Sigmoid colon (tissue), 7 donors: ENCODE measurements around the gene NAALADL2. TPM values are rescaled to one million over a fixed set of nuclear protein-coding genes. Genes with fewer than 3 reads are reported as not detected.

Source experiments
- DNase-seq: peaks from one replicate; pipeline ENCODE4 v3.0.0-alpha.2; 2019
- H3K27ac ChIP-seq, 4 donors: fragments of 200-600 bp; sonication (generic); one replicate each; pipeline ENCODE4 v1.5.1; 2016 to 2019; ENCODE audit warnings: mild to moderate bottlenecking in 1 of 4
- H3K27me3 ChIP-seq, 3 donors: fragments of 200-600 bp; sonication (generic); one replicate each; pipeline ENCODE4 v1.5.1; 2019; ENCODE audit warnings: mild to moderate bottlenecking in 1 of 3
- H3K36me3 ChIP-seq, 4 donors: fragments of 200-600 bp; sonication (generic); one replicate each; pipeline ENCODE4 v1.5.1; 2016 to 2019
- H3K4me1 ChIP-seq, 4 donors: fragments of 200-600 bp; sonication (generic); one replicate each; pipeline ENCODE4 v1.5.1; 2017 to 2019
- H3K4me3 ChIP-seq, 4 donors: fragments of 200-600 bp; sonication (generic); one replicate each; pipeline ENCODE4 v1.5.1; 2017 to 2019; ENCODE audit warnings: mild to moderate bottlenecking in 2 of 4, moderate library complexity in 1 of 4
- H3K9me3 ChIP-seq, 4 donors: fragments of 200-600 bp in 3 of 4; sonication (generic) in 3 of 4; one replicate each; pipeline versions ENCODE4 v1.5.1 to v1.6.1; 2013 to 2019
- EP300 ChIP-seq, 4 donors: sonication (generic); formaldehyde crosslinking; IDR thresholded peaks; one replicate each; pipeline ENCODE4 v1.6.1; 2017; ENCODE audit warnings: antibody characterized with exemption in 4 of 4
- POLR2A ChIP-seq, 2 donors: fragments of 450-650 bp; IDR thresholded peaks; one replicate each; pipeline ENCODE4 v1.6.1; 2016; ENCODE audit warnings: antibody characterized with exemption in 2 of 2, mild to moderate bottlenecking in 2 of 2, moderate library complexity in 2 of 2
- POLR2AphosphoS5 ChIP-seq, 4 donors: sonication (generic); formaldehyde crosslinking; IDR thresholded peaks; one replicate each; pipeline ENCODE4 v1.6.1; 2017; ENCODE audit warnings: antibody characterized with exemption in 4 of 4
- WGBS, 2 donors: extraction: QIAGEN DNeasy Blood & Tissue Kit; methylation state at CpG; one replicate each; pipeline ENCODE4 v1.1.7; 2013; 5-methylcytosine and 5-hydroxymethylcytosine counted together
- intact Hi-C: fragments of 100-400 bp; cut with DNase I; formaldehyde crosslinking; loops from one replicate; pipeline ENCODE4 v1.15.1; 2023
- polyA plus RNA-seq, 3 donors: library from polyadenylated mRNA; stranded (reverse); fragments of 200-250 nt; gene quantifications; one replicate each; pipeline ENCODE4 v1.2.3, GENCODE V29; 2013
- total RNA-seq, 4 donors: library from RNA; depleted of rRNA; stranded (reverse); fragments of >200 nt; gene quantifications; one replicate each; pipeline ENCODE4 v1.1.0, GENCODE V29; 2016
- TF ChIP-seq, protein P1 (sequence below), 4 experiments: fragments of 450-650 bp in 3 of 4; fragments of 200-600 bp in 1 of 4; IDR thresholded peaks; one replicate each; pipeline ENCODE4 v1.5.1; 2016 to 2019; ENCODE audit warnings: antibody characterized with exemption in 4 of 4, mild to moderate bottlenecking in 3 of 4, moderate library complexity in 2 of 4
- donor health status: healthy with polysubstance abuse.
- donor health status: Bipolar disorder and iron deficiency.
- donor health status: healthy.

The NAALADL2 gene
- total and polyA plus RNA-seq, 7 donors, result 0.46 to 18.5 (median 6.0) TPM

DNA sequence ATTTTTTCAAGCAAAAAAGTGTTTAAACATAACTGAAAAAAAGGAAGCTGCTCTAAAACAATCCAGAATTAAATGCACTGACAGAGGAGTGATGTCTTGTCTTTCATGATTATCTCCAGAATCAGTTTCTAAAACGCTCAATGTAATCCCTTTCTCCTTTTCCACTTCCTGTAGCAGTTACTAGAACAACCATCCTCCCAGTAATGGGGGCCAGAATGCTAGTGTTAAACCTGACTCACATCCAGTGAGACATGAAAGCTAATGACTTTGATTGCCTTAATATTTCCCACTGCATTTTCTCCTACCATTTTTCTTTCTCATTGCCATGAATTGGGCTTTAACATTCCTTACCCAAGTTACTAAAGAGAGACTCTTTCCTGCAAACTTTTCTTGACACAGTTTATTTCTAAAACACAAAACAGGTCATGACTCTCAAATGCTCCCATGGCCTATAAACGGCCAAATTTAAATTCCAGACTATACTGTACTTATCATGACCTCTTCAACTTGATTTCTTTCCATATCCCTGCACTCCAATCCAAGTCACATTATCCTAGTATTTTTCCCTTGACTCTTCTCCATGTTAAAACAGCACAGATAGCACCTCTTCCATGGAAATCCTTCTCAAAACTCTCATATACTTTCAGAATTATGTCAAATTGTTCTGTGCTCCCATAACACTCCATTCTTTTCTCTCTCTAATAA, 341.4 kb downstream of the NAALADL2 start:
- WGBS, 2 donors, result 58 to 75% methylated on average over 2 of the region's 2 CpGs
- Histone ChIP-seq H3K9me3 (peaks cover 0 to 1% (median 0%) of the 10 kb centered on the region in 4 donors), H3K4me3 (no peak overlapping the region), H3K36me3 (no peaks in the 10 kb centered on the region), H3K27me3 (no peaks in the 10 kb centered on the region), H3K27ac (no peak overlapping the region), H3K4me1 (peaks cover 0 to 7% (median 0%) of the 10 kb centered on the region in 4 donors)
- TF ChIP-seq, protein P1, sequence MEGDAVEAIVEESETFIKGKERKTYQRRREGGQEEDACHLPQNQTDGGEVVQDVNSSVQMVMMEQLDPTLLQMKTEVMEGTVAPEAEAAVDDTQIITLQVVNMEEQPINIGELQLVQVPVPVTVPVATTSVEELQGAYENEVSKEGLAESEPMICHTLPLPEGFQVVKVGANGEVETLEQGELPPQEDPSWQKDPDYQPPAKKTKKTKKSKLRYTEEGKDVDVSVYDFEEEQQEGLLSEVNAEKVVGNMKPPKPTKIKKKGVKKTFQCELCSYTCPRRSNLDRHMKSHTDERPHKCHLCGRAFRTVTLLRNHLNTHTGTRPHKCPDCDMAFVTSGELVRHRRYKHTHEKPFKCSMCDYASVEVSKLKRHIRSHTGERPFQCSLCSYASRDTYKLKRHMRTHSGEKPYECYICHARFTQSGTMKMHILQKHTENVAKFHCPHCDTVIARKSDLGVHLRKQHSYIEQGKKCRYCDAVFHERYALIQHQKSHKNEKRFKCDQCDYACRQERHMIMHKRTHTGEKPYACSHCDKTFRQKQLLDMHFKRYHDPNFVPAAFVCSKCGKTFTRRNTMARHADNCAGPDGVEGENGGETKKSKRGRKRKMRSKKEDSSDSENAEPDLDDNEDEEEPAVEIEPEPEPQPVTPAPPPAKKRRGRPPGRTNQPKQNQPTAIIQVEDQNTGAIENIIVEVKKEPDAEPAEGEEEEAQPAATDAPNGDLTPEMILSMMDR (IDR thresholded peaks at IDR 0.05), result no peak
- TF ChIP-seq POLR2AphosphoS5 (IDR thresholded peaks at IDR 0.05) (no peak), EP300 (IDR thresholded peaks at IDR 0.05) (no peak), POLR2A (IDR thresholded peaks at IDR 0.05) (no peak)
- no peak for DNase-seq
- intact Hi-C loops, result no loop called here

DNA sequence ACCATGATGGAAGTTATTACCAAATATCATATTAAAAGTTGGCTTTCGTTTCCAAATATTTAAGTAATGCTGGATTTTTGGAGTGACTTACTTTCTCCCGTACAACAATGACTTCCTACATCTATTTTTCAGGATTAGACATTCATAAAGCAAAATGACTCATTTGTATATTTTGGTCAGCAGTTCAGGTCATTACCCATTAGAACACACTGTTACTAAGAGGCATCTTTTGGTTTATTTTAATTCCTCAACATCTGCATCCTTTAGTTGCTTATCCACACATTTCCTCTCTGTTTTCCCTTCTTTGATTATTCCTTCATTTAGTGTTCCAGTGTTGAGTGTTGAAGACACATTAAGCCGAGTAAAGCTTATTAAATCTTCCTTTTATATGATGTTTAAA, 348.2 kb downstream of the NAALADL2 start:
- Histone ChIP-seq H3K4me1 (peaks cover 0 to 9% (median 0%) of the 10 kb centered on the region in 4 donors), H3K27ac (no peak overlapping the region), H3K4me3 (no peak overlapping the region), H3K27me3 (no peaks in the 10 kb centered on the region), H3K9me3 (peaks cover 0 to 1% (median 0%) of the 10 kb centered on the region in 4 donors), H3K36me3 (no peaks in the 10 kb centered on the region)
- intact Hi-C loops, result no loop called here
- no peak for DNase-seq
- 79 to 81% methylated on average over 3 of the region's 3 CpGs for WGBS, 2 donors
- TF ChIP-seq EP300 (IDR thresholded peaks at IDR 0.05) (no peak), POLR2A (IDR thresholded peaks at IDR 0.05) (no peak), POLR2AphosphoS5 (IDR thresholded peaks at IDR 0.05) (no peak)
- TF ChIP-seq, protein P1 (IDR thresholded peaks at IDR 0.05), result no peak

DNA sequence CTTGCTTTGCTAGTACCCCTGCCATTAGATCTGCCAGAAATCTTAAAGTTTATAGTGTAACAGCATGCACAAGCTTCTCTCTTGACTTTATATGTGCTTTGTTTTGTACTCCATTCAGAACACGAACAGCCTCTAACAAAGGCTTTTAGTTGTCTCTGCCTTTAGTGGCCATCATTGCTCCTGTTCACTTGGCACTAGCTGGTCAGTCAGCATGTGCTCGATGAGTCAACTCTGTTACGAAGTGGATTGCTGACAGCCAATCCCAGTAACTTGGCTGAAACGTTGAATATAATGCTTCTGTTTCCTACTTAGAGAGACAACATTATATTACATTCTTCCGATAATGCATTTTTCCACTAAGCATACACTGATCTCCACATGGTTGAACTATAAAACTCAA, 349.2 kb downstream of the NAALADL2 start:
- TF ChIP-seq, protein P1 (IDR thresholded peaks at IDR 0.05), result no peak
- no peak for TF ChIP-seq POLR2AphosphoS5 (IDR thresholded peaks at IDR 0.05)
- no peak for TF ChIP-seq EP300 (IDR thresholded peaks at IDR 0.05)
- no peak for TF ChIP-seq POLR2A (IDR thresholded peaks at IDR 0.05)
- no peak overlapping the region for H3K27ac ChIP-seq
- intact Hi-C loops, result no loop called here
- DNase-seq, result no peak
- peaks cover 0 to 9% (median 0%) of the 10 kb centered on the region in 4 donors for H3K4me1 ChIP-seq
- H3K27me3 ChIP-seq, result no peaks in the 10 kb centered on the region
- H3K9me3 ChIP-seq, result peaks cover 0 to 1% (median 0%) of the 10 kb centered on the region in 4 donors
- H3K36me3 ChIP-seq, result no peaks in the 10 kb centered on the region
- H3K4me3 ChIP-seq, result no peak overlapping the region
- 82% methylated on average over 5 of the region's 5 CpGs for WGBS, 2 donors

DNA sequence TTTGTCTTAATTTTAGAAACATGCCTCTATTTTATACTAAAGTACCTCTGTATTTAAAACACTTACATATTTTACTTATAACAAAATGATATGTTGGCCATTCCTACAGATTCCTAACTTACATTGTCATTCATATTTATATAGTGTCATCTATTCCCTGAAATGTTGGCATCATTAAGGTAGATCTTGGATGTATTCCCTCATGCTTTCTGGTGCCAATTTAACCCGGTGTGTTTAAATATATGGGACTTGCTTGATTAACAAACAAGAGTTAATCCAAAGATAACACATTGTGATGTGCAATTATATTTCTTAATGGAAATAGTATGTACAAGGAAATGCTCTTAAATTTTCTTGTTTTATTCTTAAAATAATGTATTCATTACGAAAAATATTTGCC, 352.3 kb downstream of the NAALADL2 start:
- Histone ChIP-seq H3K9me3 (no peaks in the 10 kb centered on the region), H3K27ac (no peak overlapping the region), H3K4me3 (no peak overlapping the region), H3K36me3 (no peaks in the 10 kb centered on the region), H3K27me3 (no peaks in the 10 kb centered on the region), H3K4me1 (peaks cover 0 to 9% (median 0%) of the 10 kb centered on the region in 4 donors)
- intact Hi-C loops, result no loop called here
- WGBS, 2 donors, result 85 to 90% methylated on average over 2 of the region's 2 CpGs
- TF ChIP-seq POLR2AphosphoS5 (IDR thresholded peaks at IDR 0.05) (no peak), POLR2A (IDR thresholded peaks at IDR 0.05) (no peak), EP300 (IDR thresholded peaks at IDR 0.05) (no peak)
- TF ChIP-seq, protein P1 (IDR thresholded peaks at IDR 0.05), result no peak
- no peak for DNase-seq
